GM19023 (cell line): ENCODE results near the gene ADAMTS6.
A peak's percentile ranks its signal among the peaks of the same experiment; 100 is the strongest.
"Not testable (repeated sequence)": the region's sequence is repeated elsewhere in the genome, so short reads cannot be mapped to it uniquely, and the experiment has no call there.

ENCODE experiments used
- ATAC-seq: cut with Tn5 transposase; IDR thresholded peaks from one replicate; pipeline ENCODE4 v1.9.1; 2021; ENCODE audit warnings: mild to moderate bottlenecking, moderate library complexity; ENCODE audit not compliant: unreplicated experiment

ADAMTS6 gene, protein sequence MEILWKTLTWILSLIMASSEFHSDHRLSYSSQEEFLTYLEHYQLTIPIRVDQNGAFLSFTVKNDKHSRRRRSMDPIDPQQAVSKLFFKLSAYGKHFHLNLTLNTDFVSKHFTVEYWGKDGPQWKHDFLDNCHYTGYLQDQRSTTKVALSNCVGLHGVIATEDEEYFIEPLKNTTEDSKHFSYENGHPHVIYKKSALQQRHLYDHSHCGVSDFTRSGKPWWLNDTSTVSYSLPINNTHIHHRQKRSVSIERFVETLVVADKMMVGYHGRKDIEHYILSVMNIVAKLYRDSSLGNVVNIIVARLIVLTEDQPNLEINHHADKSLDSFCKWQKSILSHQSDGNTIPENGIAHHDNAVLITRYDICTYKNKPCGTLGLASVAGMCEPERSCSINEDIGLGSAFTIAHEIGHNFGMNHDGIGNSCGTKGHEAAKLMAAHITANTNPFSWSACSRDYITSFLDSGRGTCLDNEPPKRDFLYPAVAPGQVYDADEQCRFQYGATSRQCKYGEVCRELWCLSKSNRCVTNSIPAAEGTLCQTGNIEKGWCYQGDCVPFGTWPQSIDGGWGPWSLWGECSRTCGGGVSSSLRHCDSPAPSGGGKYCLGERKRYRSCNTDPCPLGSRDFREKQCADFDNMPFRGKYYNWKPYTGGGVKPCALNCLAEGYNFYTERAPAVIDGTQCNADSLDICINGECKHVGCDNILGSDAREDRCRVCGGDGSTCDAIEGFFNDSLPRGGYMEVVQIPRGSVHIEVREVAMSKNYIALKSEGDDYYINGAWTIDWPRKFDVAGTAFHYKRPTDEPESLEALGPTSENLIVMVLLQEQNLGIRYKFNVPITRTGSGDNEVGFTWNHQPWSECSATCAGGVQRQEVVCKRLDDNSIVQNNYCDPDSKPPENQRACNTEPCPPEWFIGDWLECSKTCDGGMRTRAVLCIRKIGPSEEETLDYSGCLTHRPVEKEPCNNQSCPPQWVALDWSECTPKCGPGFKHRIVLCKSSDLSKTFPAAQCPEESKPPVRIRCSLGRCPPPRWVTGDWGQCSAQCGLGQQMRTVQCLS (N-terminal part only)

DNA sequence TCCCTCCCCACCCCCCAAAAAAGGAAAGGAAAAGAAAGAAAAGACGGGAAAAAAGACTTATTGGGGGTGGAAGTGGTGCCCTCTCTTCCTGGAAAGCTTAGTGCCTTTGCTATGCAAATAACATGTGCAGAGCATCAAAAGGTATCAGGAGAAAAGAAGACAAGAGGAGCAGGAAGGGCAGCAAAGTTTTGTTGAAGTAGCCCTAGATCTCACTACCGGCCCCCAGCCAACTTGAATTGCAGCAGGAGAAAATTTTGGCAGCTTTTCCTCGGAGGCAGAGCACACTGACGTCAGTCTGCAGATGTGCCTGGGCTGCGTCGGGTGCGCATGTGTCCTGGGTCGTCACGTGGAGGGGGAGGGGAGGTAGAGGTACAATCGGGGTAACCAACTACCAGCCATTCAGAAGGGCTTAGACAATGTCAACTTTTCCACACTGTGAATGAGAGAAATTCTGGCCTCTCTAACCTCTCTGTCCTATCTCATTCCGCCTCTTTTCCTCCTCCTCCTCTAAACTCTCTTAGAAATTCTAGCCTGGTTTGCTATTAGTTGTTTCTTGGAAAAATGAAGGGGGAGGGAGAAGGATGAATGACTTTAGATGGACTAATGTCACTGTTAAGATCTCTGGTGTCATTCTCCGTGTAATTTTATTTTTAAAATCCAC lies at the start of gene ADAMTS6:
Gene ADAMTS6, minus strand, starts transcription at position 286 of the 661 bp plus-strand sequence. CDS start 8,247 bp downstream, outside the sequence.
- ATAC-seq: peak; percentile 86

DNA sequence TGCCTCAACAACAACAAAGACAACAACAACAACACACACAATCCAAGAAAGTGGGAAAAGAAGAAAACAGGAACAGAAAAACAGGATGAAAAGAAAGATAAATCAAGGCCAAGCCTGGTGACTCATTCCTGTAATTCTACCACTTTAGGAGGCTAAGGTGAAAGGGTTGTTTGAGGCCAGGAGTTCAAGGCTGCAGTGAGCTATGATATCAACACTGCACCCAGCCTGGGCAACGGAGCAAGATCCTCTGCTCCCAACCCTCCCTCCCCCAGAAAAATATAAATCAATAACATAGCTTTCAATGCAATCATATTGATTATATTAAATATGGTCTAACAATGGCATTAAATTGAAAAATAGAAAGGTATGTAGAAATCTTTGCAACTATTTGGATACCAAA lies 49.2 kb upstream of the ADAMTS6 start:
- ATAC-seq: no peak

DNA sequence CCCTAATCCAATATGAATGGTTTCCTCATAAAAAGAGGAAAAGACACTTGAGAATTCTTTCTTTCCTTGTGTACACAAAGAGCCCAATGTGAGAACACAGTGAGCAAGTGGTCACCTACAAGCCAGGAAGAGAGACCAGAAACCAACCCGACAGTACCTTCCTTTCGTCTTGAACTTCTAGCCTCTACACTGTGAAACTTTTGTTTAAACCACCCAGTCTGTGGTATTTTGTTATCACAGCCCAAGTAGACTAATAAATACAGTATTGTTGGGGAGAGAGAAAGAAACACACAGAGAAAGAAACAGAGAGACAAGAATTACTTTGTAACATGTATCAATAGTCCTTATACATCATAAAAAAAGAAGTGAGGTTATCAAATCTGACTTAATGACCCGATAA lies 44.0 kb upstream of the ADAMTS6 start:
- no peak for ATAC-seq

DNA sequence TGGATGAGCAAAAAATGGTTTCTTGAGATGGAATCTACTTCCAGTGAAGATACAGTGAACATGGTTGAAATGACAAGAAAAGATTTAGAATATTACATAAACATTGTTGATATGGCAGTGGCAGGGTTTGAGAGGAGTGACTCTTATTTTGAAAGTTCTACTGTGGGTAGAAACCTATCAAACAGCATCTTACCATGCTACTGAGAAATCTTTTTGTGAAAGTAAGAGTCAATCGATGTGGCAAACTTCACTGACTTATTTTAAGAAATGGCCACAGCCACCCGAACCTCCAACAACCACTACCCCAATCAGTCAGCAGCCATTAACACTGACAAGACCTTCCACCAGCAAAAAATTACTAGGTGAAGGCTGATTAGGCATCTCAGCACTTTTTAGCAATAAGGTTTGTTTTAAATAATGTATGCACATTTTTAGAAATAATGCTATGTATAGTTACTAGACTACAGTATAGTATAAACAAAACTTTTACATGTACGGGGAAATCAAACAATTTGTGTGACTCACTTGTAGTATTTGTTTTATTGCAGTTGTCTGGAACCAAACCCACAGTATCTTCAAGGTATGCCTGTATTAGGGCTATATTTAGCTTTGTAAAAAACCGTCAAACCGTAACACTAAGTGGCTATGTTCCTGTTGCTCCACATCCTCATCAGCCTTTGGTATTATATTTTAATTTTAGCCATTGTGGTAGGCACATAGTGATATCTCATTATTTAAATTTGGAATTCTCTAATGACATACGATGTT lies 30.6 kb upstream of the ADAMTS6 start:
- ATAC-seq: no peak

DNA sequence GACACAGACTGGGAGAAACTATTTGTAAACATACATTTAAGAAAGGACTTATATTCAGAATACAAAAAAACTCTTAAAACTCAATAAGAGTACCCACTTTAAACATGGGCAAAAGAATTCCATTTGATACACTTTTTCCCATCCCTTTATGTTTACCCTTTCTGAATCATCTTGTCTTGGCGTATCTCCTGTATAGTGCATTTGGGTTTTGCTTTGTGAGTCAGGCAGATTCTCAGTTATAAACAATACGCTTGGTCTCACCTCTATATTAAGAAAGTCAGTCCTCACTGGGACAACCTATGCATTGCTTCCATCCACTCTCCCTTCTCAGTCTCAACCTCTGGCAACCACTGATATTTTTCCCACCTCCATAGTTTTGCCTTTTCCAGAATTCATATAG lies 27.3 kb upstream of the ADAMTS6 start:
- ATAC-seq: no peak

DNA sequence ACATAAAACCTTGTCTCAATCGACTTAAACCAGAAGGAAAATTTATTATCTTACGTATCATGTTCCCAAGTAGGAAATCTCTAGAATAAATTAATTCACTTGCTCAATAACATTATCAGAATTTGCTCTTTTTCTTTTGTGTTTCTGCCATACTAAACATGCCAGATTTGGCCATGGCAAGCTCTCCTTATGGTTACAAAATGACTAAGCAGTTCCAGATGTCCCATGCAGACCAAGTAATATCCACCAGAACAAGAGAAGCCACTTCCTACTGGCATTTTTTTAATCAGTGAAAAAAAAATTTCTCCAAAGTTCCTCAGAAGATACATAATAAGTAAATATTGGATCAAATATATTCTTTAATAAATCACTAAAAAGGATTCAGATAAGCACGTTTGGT lies 25.2 kb upstream of the ADAMTS6 start:
- ATAC-seq: no peak

DNA sequence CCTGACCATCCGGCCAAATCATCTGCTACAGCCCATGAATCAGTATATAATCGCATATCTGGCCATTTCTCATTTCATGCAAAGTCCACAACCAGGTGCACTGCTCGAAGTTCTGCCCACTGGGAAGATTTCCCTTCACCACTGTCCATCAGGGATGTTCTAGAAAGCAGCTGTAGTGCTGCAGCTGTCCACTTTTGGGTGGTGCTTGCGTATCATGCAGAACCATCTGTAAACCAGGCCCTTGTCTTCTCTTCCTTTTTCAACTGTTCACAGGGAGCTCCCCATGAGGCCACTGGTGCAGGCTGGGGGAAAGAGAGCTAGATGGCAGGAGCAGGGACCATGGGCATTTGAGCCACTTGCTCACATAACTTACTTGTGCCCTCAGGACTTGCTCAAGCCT lies 7.4 kb upstream of the ADAMTS6 start:
- ATAC-seq: no peak

DNA sequence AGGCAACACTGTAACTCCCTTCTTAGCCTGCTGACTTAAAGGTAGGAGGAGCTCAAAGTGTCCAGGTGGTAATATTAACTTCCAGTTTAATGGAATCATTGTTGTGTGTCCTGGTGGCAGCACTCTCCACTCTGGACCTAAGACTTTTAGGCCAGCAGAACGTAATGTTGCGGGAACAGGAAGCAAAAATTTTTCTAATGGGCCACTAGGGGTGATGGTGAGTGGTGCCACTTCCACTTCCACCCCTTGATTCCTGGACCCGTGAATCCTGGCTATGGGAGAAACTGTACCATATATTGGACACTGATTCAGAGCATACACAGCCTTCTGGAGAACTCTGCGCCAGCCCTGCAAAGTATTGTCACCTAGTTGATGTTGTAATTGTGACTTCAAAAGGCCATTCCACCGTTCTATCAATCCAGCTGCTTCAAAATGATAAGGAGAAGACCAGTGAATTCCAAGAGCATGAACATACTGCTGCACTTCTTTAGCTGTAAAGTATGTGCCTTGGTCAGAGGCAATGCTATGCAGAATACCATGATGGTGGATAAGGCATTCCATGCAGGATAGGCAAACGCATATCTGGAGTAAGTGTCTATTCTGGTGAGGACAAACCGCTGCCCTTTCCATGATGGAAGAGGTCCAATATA lies 6.4 kb upstream of the ADAMTS6 start:
- not testable (repeated sequence) for ATAC-seq

DNA sequence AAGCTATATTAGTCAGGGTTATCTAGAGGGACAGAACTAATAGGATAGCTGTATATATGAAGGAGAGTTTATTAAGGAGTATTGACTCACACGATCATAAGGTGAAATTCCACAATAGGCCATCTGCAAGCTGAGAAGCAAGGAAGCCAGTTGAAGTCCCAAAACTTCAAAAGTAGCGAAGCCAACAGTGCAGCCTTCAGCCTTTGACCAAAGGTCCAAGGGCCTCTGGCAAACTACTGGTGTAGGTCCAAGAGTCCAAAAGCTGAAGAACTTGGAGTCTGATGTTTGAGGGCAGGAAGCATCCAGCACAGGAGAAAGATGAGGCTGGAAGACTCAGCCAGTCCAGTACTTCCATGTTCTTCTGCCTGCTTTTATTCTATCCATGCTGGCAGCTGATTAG lies 5.1 kb upstream of the ADAMTS6 start:
- not testable (repeated sequence) for ATAC-seq

DNA sequence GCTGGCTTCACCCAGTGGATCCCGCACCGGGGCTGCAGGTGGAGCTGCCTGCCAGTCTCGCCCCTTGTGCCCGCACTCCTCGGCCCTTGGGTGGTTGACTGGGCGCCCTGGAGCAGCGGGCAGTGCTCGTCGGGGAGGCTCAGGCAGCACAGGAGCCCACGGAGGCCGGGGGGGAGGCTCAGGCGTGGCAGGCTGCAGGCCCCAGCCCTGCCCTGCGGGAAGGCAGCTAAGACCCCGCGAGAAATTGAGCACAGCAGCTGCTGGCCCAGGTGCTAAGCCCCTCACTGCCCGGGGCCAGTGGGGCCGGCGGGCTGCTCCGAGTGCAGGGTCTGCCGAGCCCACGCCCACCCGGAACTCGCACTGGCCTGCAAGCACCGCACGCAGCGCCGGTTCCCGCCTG lies 3.7 kb upstream of the ADAMTS6 start:
- no peak for ATAC-seq

DNA sequence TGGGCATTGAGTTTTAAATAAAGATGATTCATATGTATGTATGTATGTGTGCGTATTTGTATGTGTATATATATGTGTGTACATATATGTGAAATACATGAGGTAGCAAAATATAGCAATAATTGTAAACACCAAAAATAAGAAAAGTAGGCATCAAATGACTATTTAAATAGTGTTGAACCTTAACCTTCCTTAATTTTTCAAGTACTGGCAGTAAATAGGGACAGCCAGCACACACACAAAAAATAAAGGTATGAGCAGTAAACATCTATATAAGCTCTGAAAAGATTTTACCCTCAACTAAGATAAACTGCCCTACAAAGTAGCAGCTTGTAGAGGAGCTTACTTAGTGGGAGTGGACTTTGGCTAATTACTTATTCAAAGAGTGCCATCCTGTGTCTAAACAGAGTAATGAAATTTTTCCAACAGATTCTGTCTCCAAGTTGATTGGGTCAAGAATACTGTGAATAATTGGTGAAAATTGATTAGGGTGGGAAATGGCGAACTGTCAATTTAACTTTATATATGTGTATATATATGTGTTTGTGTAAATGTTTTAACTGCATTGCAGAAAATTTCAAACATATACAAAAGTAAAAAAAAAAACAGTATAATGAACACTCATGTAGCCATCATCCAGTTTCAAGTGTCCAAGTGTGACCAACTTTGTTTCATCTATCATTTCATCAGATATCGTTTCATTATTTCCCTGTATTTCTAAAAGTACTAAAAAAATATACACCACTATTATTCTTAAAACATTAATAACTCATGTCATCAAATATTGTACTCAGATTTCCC lies 2.0 kb upstream of the ADAMTS6 start:
- ATAC-seq: peak; percentile 42

DNA sequence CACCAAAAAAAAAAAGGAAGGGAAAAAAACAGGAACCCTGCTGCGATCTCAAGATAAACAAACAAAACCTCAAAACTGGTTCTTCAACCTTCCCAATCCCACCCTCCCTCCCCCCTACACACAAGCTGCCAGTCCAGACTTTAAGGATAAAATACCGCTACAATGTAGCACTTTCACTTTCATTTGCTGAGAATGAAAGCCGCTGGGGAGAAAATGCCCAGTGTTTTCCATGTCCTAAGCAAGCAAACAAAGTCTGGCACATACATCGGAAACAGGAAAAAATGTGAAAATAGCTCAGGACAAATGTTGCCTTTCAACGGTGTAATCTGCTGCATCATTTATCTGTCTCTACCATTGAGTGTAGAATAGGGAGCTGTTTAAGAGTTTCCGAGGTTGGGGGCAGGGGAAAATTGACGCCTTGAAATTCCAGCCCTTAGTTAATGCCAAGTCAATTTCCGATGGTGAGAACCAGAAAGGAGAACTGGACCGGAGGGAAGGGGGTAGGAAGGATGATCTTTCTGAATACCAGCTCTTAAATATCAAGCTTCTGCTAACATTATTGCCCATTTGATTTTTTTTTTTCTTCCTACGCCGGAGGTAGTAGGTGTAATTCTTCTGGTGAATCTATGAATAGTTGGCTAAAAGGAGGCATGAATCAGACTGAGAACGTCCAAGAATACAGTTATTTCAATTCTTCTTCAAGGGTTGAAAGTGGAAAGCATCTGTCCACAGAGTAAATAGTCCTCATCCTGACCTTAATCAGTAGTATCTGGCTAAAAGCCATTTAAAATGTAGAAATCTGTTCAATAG lies 1.2 kb upstream of the ADAMTS6 start:
- no peak for ATAC-seq

DNA sequence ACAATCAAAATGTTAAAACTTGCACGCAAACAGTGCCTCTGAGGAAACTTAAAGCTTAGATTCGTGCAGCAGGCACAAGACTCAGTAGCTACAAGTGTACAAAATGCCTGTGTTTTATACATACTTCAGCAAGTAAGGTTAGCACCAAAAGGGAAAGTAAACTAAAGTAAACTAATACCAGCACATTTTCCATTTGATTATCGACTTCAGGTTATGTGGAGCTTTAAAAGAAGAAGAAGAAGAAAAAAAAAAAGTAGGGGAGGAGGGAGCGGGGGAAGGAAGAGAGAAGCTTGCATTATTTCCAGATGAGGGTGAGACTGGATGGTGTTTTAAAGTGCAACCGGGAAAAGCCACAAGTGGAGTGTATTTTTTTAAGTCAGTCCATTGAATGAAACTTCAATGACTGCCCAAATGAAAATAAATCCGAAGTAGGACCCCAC lies 596 bp upstream of the ADAMTS6 start:
- ATAC-seq: no peak

DNA sequence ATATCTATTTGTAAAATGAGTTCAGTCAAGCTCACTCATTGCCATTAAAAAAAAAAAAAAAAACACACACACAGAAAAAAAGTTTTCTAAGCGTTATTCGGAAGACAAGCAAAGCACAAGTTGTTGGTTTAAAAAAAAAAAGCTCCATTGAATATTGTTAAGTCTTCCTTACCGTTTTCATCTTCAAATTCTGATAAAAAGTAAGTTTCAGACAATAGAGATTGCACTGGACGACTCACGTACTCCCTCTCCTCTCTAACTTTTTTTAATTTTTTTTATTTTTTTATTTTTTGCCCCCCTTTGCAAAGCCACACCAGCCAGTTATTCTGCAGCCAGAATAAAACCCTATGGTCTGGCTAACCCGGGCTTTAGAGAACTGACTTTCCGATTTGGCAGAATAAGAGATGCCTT lies 544 bp downstream of the ADAMTS6 start:
- ATAC-seq: peak; percentile 10

DNA sequence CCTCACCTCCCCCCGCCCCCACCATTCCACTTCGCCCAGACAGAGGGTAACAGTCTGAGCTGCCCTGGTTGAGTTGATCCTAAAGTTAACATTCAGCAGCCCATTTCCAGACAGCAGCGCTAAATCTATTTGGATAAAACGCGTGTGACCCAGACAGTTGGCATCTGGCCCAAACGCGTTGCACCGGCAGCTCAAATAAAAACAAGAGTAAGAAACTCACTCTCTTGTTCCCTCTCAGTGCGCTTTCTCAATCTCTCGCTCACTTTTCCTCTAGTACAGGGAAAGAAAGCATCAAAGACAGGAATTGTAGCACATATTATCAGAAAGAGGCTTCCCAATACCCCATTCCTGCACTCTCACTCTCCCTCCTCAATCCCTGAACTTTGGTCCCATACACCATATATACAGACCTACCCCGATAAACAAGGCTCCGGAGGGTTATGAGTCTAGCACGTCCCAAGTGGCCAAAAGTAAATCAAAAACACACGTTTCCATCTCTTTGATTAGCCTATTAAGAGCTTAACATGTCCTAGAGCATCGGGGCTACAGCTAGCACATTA lies 1.3 kb downstream of the ADAMTS6 start:
- no peak for ATAC-seq

DNA sequence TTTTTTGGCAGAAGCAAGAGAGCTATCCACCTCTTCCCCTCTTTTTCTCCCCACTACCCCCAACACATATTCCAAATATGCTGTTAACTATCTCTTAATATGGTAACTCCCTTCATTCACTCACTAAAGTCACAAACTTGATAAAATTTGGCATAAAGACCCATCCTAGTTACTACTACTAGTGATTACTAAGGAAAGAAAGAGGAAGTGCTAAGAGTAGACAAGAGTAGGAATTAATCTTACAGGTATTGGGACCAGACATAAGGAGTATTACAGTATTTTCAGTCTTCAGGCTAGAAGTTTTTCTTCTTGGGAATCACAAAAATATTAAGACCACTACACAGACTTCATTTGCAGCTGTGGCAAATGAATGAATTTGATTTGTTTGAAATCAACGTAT lies 2.2 kb downstream of the ADAMTS6 start:
- no peak for ATAC-seq

DNA sequence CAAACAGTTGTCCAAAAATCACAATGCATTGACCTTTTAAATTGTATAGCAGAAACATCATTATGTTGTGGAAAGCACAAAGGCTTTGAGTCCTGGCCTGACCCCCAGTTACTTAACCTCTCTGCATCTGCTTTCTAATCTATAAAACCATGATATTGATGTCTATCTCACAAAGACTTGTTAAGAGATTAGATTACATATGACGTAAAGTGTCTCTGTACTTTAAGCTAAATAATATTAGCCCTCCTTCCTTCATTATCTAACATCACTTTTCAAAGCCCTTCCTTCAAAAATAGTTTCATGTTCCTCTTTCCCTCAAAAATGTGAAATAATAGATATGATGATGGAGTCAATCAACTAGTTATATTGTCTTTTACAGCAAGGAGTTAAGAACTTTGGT lies 3.4 kb downstream of the ADAMTS6 start:
- ATAC-seq: no peak

DNA sequence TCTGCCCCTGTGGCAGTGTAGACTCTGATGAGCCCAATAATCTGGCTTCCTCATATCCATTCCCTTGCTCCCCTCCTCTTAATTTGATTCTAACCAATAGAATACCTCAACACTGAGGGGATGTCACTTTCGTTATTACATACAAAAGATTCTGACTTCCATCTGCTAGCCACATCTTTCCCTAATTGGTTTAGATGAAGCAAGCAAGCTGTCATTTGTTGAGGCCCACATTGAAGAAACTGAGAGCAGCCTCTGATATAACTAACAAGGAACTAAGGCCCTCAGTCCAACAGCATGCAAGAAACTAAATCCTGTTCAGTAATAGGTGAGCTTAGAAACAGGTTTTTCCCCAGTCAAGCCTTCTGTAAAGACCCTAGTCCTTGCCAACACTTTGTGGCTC lies 5.8 kb downstream of the ADAMTS6 start:
- no peak for ATAC-seq
